H1 (cell line): Measurements from ENCODE around the gene ASB3. TPM values are rescaled to one million over a fixed set of nuclear protein-coding genes. Genes with fewer than 3 reads are reported as not detected.

Source experiments
- EGR1 ChIP-seq: IDR thresholded peaks from 2 replicates; pipeline ENCODE4 v1.6.1; 2011; ENCODE audit warnings: low read depth, low read length, borderline replicate concordance
- POLR2AphosphoS5 ChIP-seq: IDR thresholded peaks from 2 replicates; pipeline ENCODE4 v1.6.1; 2011; ENCODE audit warnings: low read depth, low read length
- SP2 ChIP-seq: IDR thresholded peaks from 2 replicates; pipeline ENCODE4 v1.6.1; 2012; ENCODE audit warnings: mild to moderate bottlenecking, low read length, inconsistent platforms
- TAF7 ChIP-seq: optimal IDR thresholded peaks from 2 replicates; pipeline ENCODE3; 2011; ENCODE audit warnings: low read depth, mild to moderate bottlenecking, inconsistent platforms, low read length, moderate library complexity, borderline replicate concordance
- polyA plus RNA-seq, 7 experiments: library from polyadenylated mRNA; depleted of rRNA in 3 of 7; stranded (reverse) in 5 of 7; unstranded in 2 of 7; fragments of >200 nt in 5 of 7; fragments of 200-250 nt in 2 of 7; gene quantifications; 1 replicate in 5 of 7; 2 replicates in 1 of 7; 4 replicates in 1 of 7; pipeline versions ENCODE4 v1.2.1 to v1.2.3, GENCODE V29; 2011 to 2013; ENCODE audit warnings: missing spikeins in 2 of 7, mixed read lengths in 2 of 7
- total RNA-seq: library from RNA; stranded (reverse); fragmentation: NEBNext Ultra II Directional; extraction: Animal tissue kit (Norgen Biotek cat#: 25700); gene quantifications from 2 replicates; pipeline ENCODE4 v1.2.1, GENCODE V29; 2021

ASB3 gene
- total and polyA plus RNA-seq, 2 of the 8 experiments (the other 6 are each of a cell fraction or from before 2014, with no cell fraction given) = 22.6 to 25.4 TPM

DNA sequence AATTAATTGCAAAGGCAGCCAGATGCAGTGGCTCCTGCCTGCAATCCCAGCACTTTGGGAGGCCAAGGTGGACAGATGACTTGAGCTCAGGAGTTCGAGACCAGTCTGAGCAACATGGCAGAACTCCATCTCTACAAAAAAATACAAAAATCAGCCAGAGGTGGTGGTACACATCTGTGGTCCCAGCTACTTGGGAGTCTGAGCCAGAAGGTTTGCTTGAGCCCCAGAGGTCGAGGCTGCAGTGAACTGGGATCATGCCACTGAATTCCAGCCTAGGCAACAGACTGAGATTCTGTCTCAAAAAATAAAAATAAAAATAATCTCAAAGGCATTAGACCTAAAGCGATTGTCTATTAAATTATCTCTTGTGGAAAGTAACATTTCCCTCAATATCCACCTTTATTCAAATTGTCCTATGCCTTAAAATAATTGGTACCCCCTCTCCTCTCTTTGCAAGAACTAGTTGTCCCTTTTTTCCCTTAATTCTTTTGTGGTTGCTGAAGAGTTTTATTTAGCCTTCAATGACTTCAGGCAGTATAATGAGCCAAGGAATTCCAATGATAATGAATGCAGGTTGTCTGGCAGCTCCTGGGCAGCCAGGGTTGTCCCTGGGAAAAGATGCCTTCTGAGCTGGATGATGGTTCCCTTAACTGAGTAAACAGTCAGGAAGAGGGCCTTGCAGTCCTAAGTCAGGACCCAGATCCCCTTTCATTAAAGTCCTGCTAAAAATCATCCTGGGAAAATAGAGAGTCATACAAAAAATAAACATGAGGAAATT, 40.8 kb upstream of the ASB3 start (continued):
- TF ChIP-seq EGR1 = no peak
- TF ChIP-seq SP2 = no peak
- TF ChIP-seq TAF7 = no peak
- no peak for TF ChIP-seq POLR2AphosphoS5
